HG02798 (cell line): ENCODE measurements around the gene PFDN2.
A peak's percentile ranks its signal among the peaks of the same experiment; 100 is the strongest.

Experiments
- ATAC-seq: cut with Tn5 transposase; IDR thresholded peaks from one replicate; pipeline ENCODE4 v1.9.1; 2021; ENCODE audit warnings: mild to moderate bottlenecking; ENCODE audit not compliant: unreplicated experiment, poor library complexity

Gene PFDN2

GRCh38 chr1:161106431-161106830, 11.4 kb downstream of the PFDN2 start:
- ATAC-seq, result no peak

GRCh38 chr1:161100556-161100955, 17.3 kb downstream of the PFDN2 start:
- no peak for ATAC-seq

GRCh38 chr1:161099090-161099802, 18.6 kb downstream of the PFDN2 start:
- no peak for ATAC-seq

- peak; percentile 77 for ATAC-seq
Measured at GRCh38 chr1:161098210-161099068, 19.4 kb downstream of the PFDN2 start, which contains the start of gene KLHDC9. Gene KLHDC9, plus strand, starts transcription at chr1:161098361. Its CDS starts 175 bp downstream, at chr1:161098536.

GRCh38 chr1:161096530-161096929, 21.3 kb downstream of the PFDN2 start:
- ATAC-seq, result no peak

- no peak for ATAC-seq
Measured at GRCh38 chr1:161096015-161096414, 21.8 kb downstream of the PFDN2 start.

- ATAC-seq, result no peak
Measured at GRCh38 chr1:161095230-161095629, 22.6 kb downstream of the PFDN2 start.

- ATAC-seq, result no peak
Measured at GRCh38 chr1:161094481-161094880, 23.4 kb downstream of the PFDN2 start.

GRCh38 chr1:161092621-161093028, 25.2 kb downstream of the PFDN2 start:
- ATAC-seq, result no peak

GRCh38 chr1:161091796-161092507, 25.9 kb downstream of the PFDN2 start:
- no peak for ATAC-seq

GRCh38 chr1:161091093-161091492, 26.7 kb downstream of the PFDN2 start:
- ATAC-seq, result no peak

GRCh38 chr1:161090617-161091016, 27.2 kb downstream of the PFDN2 start:
- ATAC-seq, result no peak

GRCh38 chr1:161089938-161090337, 27.9 kb downstream of the PFDN2 start:
- no peak for ATAC-seq

- ATAC-seq, result no peak
Measured at GRCh38 chr1:161089251-161089924, 28.4 kb downstream of the PFDN2 start, which contains the start of gene NECTIN4. Gene NECTIN4, minus strand, starts transcription at chr1:161089558. Its CDS starts 262 bp downstream, at chr1:161089296.

GRCh38 chr1:161088587-161089110, 29.2 kb downstream of the PFDN2 start:
- ATAC-seq, result no peak

GRCh38 chr1:161086457-161086856, 31.4 kb downstream of the PFDN2 start:
- no peak for ATAC-seq

- no peak for ATAC-seq
Measured at GRCh38 chr1:161085165-161085564, 32.7 kb downstream of the PFDN2 start.

- no peak for ATAC-seq
Measured at GRCh38 chr1:161084597-161084988, 33.2 kb downstream of the PFDN2 start.

GRCh38 chr1:161083748-161084596, 33.9 kb downstream of the PFDN2 start:
- no peak for ATAC-seq
